Body of pancreas (tissue), 4 donors: ENCODE results near the gene LSM3.

ENCODE experiments used
- POLR2A ChIP-seq, 3 donors: fragments of 450-650 bp; IDR thresholded peaks; one replicate each; pipeline ENCODE4 v1.6.1; 2016; ENCODE audit warnings: antibody characterized with exemption in 3 of 3, mild to moderate bottlenecking in 2 of 3
- TF ChIP-seq, protein P1 (sequence below), 7 experiments: fragments of 450-650 bp in 4 of 7; fragments of 200-600 bp in 3 of 7; sonication (generic) in 3 of 7; IDR thresholded peaks; one replicate each; pipeline ENCODE4 v1.5.1; 2016 to 2019; ENCODE audit warnings: antibody characterized with exemption in 7 of 7

DNA sequence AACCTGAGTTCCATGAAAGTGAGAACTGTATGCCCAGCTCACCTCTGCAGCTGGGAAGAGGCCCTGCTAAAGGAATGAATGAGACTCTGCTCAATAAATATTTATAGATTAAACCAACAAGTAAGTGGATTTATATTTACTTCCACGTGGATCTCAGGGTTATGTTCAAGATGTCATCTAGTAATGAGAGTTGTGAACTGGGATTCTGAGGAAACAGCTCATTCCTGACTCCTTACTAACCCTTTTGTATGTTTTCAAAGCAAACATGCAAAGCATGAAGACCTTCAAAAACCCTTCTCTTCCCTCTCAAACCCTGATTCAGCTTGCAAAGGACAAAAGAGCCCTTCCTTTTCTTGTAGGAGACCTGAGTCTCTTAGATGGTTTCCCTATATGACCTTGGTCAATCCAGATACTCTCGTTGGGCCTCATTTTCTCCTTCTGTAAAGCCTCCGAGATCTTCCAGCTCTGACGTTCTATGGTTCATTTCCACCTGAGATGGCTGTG, 53.4 kb downstream of the LSM3 start:
- TF ChIP-seq, protein P1, sequence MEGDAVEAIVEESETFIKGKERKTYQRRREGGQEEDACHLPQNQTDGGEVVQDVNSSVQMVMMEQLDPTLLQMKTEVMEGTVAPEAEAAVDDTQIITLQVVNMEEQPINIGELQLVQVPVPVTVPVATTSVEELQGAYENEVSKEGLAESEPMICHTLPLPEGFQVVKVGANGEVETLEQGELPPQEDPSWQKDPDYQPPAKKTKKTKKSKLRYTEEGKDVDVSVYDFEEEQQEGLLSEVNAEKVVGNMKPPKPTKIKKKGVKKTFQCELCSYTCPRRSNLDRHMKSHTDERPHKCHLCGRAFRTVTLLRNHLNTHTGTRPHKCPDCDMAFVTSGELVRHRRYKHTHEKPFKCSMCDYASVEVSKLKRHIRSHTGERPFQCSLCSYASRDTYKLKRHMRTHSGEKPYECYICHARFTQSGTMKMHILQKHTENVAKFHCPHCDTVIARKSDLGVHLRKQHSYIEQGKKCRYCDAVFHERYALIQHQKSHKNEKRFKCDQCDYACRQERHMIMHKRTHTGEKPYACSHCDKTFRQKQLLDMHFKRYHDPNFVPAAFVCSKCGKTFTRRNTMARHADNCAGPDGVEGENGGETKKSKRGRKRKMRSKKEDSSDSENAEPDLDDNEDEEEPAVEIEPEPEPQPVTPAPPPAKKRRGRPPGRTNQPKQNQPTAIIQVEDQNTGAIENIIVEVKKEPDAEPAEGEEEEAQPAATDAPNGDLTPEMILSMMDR (IDR thresholded peaks at IDR 0.05), result no peak
- no peak for TF ChIP-seq POLR2A (IDR thresholded peaks at IDR 0.05)
